Activated CD4-positive, alpha-beta memory T cell treated with anti-CD3 and anti-CD28 coated beads, Interleukin-2, amount 10 ng/mL, durations not matched to agents 7 days and 5 days (primary cell): ENCODE measurements around the gene ANTXR2. TPM values are rescaled to one million over a fixed set of nuclear protein-coding genes. Genes with fewer than 3 reads are reported as not detected.

ENCODE experiments used
- CTCF ChIA-PET: fragments of 350-600 bp; sonication (Branson Sonifier 250); formaldehyde crosslinking; loops from one replicate; lab custom pipeline; 2021; ENCODE audit warnings: antibody characterized with exemption, inconsistent platforms; lab: Charles Lee
- POLR2A ChIA-PET: fragments of 350-600 bp; sonication (Branson Sonifier 250); formaldehyde crosslinking; loops from one replicate; lab custom pipeline; 2021; ENCODE audit warnings: antibody characterized with exemption; lab: Charles Lee
- DNase-seq: peaks from one replicate; pipeline ENCODE4 v3.0.0-alpha.2; 2020
- H3K27ac Mint-ChIP-seq: one replicate; pipeline ENCODE4 v1.8.0; 2021; ENCODE audit warnings: mild to moderate bottlenecking, mixed read lengths
- H3K27me3 Mint-ChIP-seq: one replicate; pipeline ENCODE4 v1.8.0; 2021; ENCODE audit warnings: mixed read lengths
- H3K36me3 Mint-ChIP-seq: one replicate; pipeline ENCODE4 v1.8.0; 2021; ENCODE audit warnings: low read depth, mixed read lengths
- H3K4me1 Mint-ChIP-seq: one replicate; pipeline ENCODE4 v1.8.0; 2021; ENCODE audit warnings: mixed read lengths
- H3K4me3 Mint-ChIP-seq: one replicate; pipeline ENCODE4 v1.8.0; 2021; ENCODE audit warnings: mild to moderate bottlenecking, mixed read lengths
- H3K9me3 Mint-ChIP-seq: one replicate; pipeline ENCODE4 v1.8.0; 2021; ENCODE audit warnings: mixed read lengths
- total RNA-seq, 2 experiments: library from RNA; stranded (reverse); gene quantifications; one replicate each; pipeline ENCODE4 v1.2.3, GENCODE V29; 2021

Gene ANTXR2
- total RNA-seq, 2 experiments from 2014 or later: 113 to 114 TPM

- H3K4me3 Mint-ChIP-seq: no peak overlapping the region
- CTCF ChIA-PET: no interaction called here
- POLR2A ChIA-PET: no interaction called here
- peaks cover 14% of the 10 kb centered on the region for H3K4me1 Mint-ChIP-seq
- H3K27ac Mint-ChIP-seq: no peak overlapping the region
- no peak for DNase-seq
- H3K36me3 Mint-ChIP-seq: peaks cover 9% of the 10 kb centered on the region
- peaks cover 5% of the 10 kb centered on the region for H3K27me3 Mint-ChIP-seq
- H3K9me3 Mint-ChIP-seq: peaks cover 3% of the 10 kb centered on the region
Measured at GRCh38 chr4:80088471-80088870, 15.4 kb upstream of the ANTXR2 start.

GRCh38 chr4:80086296-80086695 lies 13.3 kb upstream of the ANTXR2 start:
- Mint-ChIP-seq H3K9me3 (peaks cover 3% of the 10 kb centered on the region), H3K36me3 (peaks cover 16% of the 10 kb centered on the region), H3K4me3 (no peak overlapping the region), H3K4me1 (no peaks in the 10 kb centered on the region), H3K27ac (no peak overlapping the region), H3K27me3 (peaks cover 3% of the 10 kb centered on the region)
- DNase-seq: no peak
- CTCF ChIA-PET: no interaction called here
- POLR2A ChIA-PET: no interaction called here

- peaks cover 5% of the 10 kb centered on the region for H3K9me3 Mint-ChIP-seq
- H3K27me3 Mint-ChIP-seq: peaks cover 3% of the 10 kb centered on the region
- DNase-seq: no peak
- H3K4me1 Mint-ChIP-seq: peaks cover under 1% of the 10 kb centered on the region
- ChIA-PET POLR2A (interaction anchor here (1.8 kb wide), 1 partner anchor 12 kb away, joined by 7 read pairs; the partner anchor contains the start of gene ANTXR2), CTCF (no interaction called here)
- no peak overlapping the region for H3K27ac Mint-ChIP-seq
- peaks cover 24% of the 10 kb centered on the region for H3K36me3 Mint-ChIP-seq
- no peak overlapping the region for H3K4me3 Mint-ChIP-seq
Measured at GRCh38 chr4:80085081-80085480, 12.1 kb upstream of the ANTXR2 start.

- H3K27ac Mint-ChIP-seq: no peak overlapping the region
- no peak for DNase-seq
- CTCF ChIA-PET: interaction anchor here (0.8 to 1.5 kb wide), 2 partner anchors 10 to 120 kb away, joined by 3 to 4 read pairs; partner anchors contain the start of gene ANTXR2
- POLR2A ChIA-PET: interaction anchor here (1.0 kb wide), 1 partner anchor 102 kb away, joined by 3 read pairs; no protein-coding TSS in a partner anchor
- H3K4me1 Mint-ChIP-seq: peaks cover 23% of the 10 kb centered on the region
- H3K4me3 Mint-ChIP-seq: no peak overlapping the region
- peaks cover under 1% of the 10 kb centered on the region for H3K27me3 Mint-ChIP-seq
- peaks cover 26% of the 10 kb centered on the region for H3K36me3 Mint-ChIP-seq
- H3K9me3 Mint-ChIP-seq: peaks cover 10% of the 10 kb centered on the region
Measured at GRCh38 chr4:80082693-80083092, 9.7 kb upstream of the ANTXR2 start.

GRCh38 chr4:80081566-80081965 lies 8.5 kb upstream of the ANTXR2 start:
- Mint-ChIP-seq H3K4me3 (no peak overlapping the region), H3K9me3 (peaks cover 10% of the 10 kb centered on the region), H3K27me3 (no peaks in the 10 kb centered on the region), H3K36me3 (peaks cover 25% of the 10 kb centered on the region), H3K4me1 (peaks cover 30% of the 10 kb centered on the region), H3K27ac (no peak overlapping the region)
- ChIA-PET POLR2A (interaction anchor here (0.6 kb wide), 1 partner anchor 1340 kb away, joined by 3 read pairs; no protein-coding TSS in a partner anchor), CTCF (interaction anchor here (1.5 kb wide), 1 partner anchor 9 kb away, joined by 3 read pairs; the partner anchor contains the start of gene ANTXR2)
- DNase-seq: no peak

GRCh38 chr4:80079255-80079923 lies 6.4 kb upstream of the ANTXR2 start:
- peaks cover 28% of the 10 kb centered on the region for H3K36me3 Mint-ChIP-seq
- no peaks in the 10 kb centered on the region for H3K27me3 Mint-ChIP-seq
- H3K27ac Mint-ChIP-seq: no peak overlapping the region
- peaks cover 10% of the 10 kb centered on the region for H3K9me3 Mint-ChIP-seq
- CTCF ChIA-PET: interaction anchor here (0.9 kb wide), 1 partner anchor 106 kb away, joined by 3 read pairs; no protein-coding TSS in a partner anchor
- H3K4me3 Mint-ChIP-seq: no peak overlapping the region
- POLR2A ChIA-PET: interaction anchor here (1.0 to 1.5 kb wide), 2 partner anchors 44 to 123 kb away, joined by 3 read pairs; no protein-coding TSS in a partner anchor
- peaks cover 52% of the 10 kb centered on the region for H3K4me1 Mint-ChIP-seq
- no peak for DNase-seq

- ChIA-PET CTCF (interaction anchor here (1.2 kb wide), 1 partner anchor 93 kb away, joined by 8 read pairs; no protein-coding TSS in a partner anchor), POLR2A (interaction anchor here (1.0 to 1.7 kb wide), 5 partner anchors 17 to 104 kb away, joined by 3 to 6 read pairs (median 4); no protein-coding TSS in a partner anchor)
- Mint-ChIP-seq H3K9me3 (peaks cover 10% of the 10 kb centered on the region), H3K36me3 (peaks cover 28% of the 10 kb centered on the region), H3K27ac (no peak overlapping the region), H3K27me3 (no peaks in the 10 kb centered on the region), H3K4me1 (peaks cover 60% of the 10 kb centered on the region), H3K4me3 (no peak overlapping the region)
- DNase-seq: no peak
Measured at GRCh38 chr4:80078346-80079092, 5.5 kb upstream of the ANTXR2 start.

- CTCF ChIA-PET: interaction anchor here (1.1 to 1.2 kb wide), 2 partner anchors 45 to 94 kb away, joined by 6 to 8 read pairs; no protein-coding TSS in a partner anchor
- POLR2A ChIA-PET: interaction anchor here (0.7 to 1.7 kb wide), 6 partner anchors 18 to 105 kb away, joined by 3 to 6 read pairs (median 4); no protein-coding TSS in a partner anchor
- peaks cover 10% of the 10 kb centered on the region for H3K9me3 Mint-ChIP-seq
- DNase-seq: no peak
- H3K27me3 Mint-ChIP-seq: no peaks in the 10 kb centered on the region
- H3K36me3 Mint-ChIP-seq: peaks cover 32% of the 10 kb centered on the region
- peak overlapping the region; percentile 36 for H3K27ac Mint-ChIP-seq
- no peak overlapping the region for H3K4me3 Mint-ChIP-seq
- H3K4me1 Mint-ChIP-seq: peaks cover 63% of the 10 kb centered on the region
Measured at GRCh38 chr4:80077639-80078038, 4.6 kb upstream of the ANTXR2 start.

GRCh38 chr4:80076681-80077080 lies 3.7 kb upstream of the ANTXR2 start:
- CTCF ChIA-PET: interaction anchor here (1.1 kb wide), 1 partner anchor 46 kb away, joined by 6 read pairs; no protein-coding TSS in a partner anchor

GRCh38 chr4:80075995-80076675 lies 3.1 kb upstream of the ANTXR2 start:
- Mint-ChIP-seq H3K36me3 (peaks cover 35% of the 10 kb centered on the region), H3K4me3 (no peak overlapping the region), H3K27me3 (no peaks in the 10 kb centered on the region), H3K4me1 (peaks cover 66% of the 10 kb centered on the region), H3K27ac (peak overlapping the region; percentile 26), H3K9me3 (peaks cover 10% of the 10 kb centered on the region)
- ChIA-PET CTCF (no interaction called here), POLR2A (interaction anchor here (4.9 kb wide), 1 partner anchor 106 kb away, joined by 71 read pairs; no protein-coding TSS in a partner anchor)
- no peak for DNase-seq

More at GRCh38 chr4:80076681-80077080, 3.7 kb upstream of the ANTXR2 start:
- peaks cover 10% of the 10 kb centered on the region for H3K9me3 Mint-ChIP-seq
- POLR2A ChIA-PET: interaction anchor here (1.7 kb wide), 1 partner anchor 96 kb away, joined by 6 read pairs; no protein-coding TSS in a partner anchor
- H3K4me3 Mint-ChIP-seq: no peak overlapping the region
- peaks cover 63% of the 10 kb centered on the region for H3K4me1 Mint-ChIP-seq
- H3K27ac Mint-ChIP-seq: no peak overlapping the region
- no peak for DNase-seq
- no peaks in the 10 kb centered on the region for H3K27me3 Mint-ChIP-seq
- H3K36me3 Mint-ChIP-seq: peaks cover 36% of the 10 kb centered on the region

- DNase-seq: no peak
- Mint-ChIP-seq H3K9me3 (peaks cover 8% of the 10 kb centered on the region), H3K4me3 (no peak overlapping the region), H3K27me3 (no peaks in the 10 kb centered on the region), H3K4me1 (peaks cover 74% of the 10 kb centered on the region), H3K27ac (peak overlapping the region; percentile 92), H3K36me3 (peaks cover 40% of the 10 kb centered on the region)
- ChIA-PET POLR2A (interaction anchor here (1.7 to 4.9 kb wide), 5 partner anchors 52 to 122 kb away, joined by 4 to 71 read pairs (median 41); no protein-coding TSS in a partner anchor), CTCF (interaction anchor here (3.2 to 3.6 kb wide), 2 partner anchors 51 to 108 kb away, joined by 18 to 28 read pairs; no protein-coding TSS in a partner anchor)
Measured at GRCh38 chr4:80074651-80075050, 1.6 kb upstream of the ANTXR2 start.

- ChIA-PET CTCF (interaction anchor here (0.9 to 3.6 kb wide), 7 partner anchors 15 to 128 kb away, joined by 3 to 28 read pairs (median 13); no protein-coding TSS in a partner anchor), POLR2A (interaction anchor here (1.2 to 4.9 kb wide), 11 partner anchors 13 to 129 kb away, joined by 4 to 71 read pairs (median 26); no protein-coding TSS in a partner anchor)
- Mint-ChIP-seq H3K9me3 (peaks cover 4% of the 10 kb centered on the region), H3K27me3 (no peaks in the 10 kb centered on the region), H3K36me3 (peaks cover 45% of the 10 kb centered on the region), H3K4me3 (no peak overlapping the region), H3K4me1 (peaks cover 75% of the 10 kb centered on the region), H3K27ac (peak overlapping the region; percentile 92)
- no peak for DNase-seq
Measured at GRCh38 chr4:80074069-80074468, 1.0 kb upstream of the ANTXR2 start.
